ENCODE measurements around the gene KRT77.

DNA sequence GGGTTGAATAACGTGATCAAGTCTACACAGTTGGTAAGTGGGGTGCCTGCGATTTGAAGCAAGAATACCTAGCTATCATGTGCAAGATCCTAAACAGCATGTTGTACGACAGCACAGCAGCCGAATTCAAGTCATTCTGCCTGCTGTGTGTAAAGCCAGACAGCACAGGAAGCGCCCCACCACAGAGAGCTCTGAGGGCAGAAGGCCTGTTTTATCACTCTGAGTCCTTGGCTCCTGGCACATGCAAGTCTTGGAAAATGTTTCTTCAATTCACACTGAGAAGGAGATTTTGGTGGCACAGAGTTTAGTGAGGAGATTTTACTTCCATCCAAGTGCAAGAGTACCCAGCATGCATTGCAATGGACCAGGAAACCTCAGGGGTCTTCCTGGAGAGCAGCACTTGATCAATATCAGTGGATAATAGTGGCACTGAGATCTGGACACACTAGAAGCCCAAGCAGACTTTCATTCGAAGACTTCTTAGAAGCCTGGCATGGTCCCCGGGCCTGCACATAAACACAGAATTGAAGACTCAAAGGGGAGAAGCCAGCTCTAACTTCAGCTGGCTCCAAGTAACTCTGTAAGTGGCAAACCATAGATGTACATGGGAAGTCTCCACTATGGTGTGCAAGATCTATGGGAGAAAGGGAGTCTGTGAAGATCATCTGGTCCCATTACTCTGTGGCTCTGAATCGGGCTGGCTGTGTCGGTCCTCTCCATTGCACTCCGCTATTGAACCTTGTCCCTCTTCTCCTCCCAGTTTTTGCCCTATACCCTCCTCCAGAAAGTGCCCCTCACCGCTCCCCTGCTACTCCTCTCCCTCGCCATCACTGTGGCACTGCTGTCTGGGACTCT lies 21.6 kb downstream of the KRT77 start:
- TF ChIP-seq, protein P1, sequence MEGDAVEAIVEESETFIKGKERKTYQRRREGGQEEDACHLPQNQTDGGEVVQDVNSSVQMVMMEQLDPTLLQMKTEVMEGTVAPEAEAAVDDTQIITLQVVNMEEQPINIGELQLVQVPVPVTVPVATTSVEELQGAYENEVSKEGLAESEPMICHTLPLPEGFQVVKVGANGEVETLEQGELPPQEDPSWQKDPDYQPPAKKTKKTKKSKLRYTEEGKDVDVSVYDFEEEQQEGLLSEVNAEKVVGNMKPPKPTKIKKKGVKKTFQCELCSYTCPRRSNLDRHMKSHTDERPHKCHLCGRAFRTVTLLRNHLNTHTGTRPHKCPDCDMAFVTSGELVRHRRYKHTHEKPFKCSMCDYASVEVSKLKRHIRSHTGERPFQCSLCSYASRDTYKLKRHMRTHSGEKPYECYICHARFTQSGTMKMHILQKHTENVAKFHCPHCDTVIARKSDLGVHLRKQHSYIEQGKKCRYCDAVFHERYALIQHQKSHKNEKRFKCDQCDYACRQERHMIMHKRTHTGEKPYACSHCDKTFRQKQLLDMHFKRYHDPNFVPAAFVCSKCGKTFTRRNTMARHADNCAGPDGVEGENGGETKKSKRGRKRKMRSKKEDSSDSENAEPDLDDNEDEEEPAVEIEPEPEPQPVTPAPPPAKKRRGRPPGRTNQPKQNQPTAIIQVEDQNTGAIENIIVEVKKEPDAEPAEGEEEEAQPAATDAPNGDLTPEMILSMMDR (conservative IDR thresholded peaks at IDR 0.05) = no peak
- TF ChIP-seq ZFX (IDR thresholded peaks at IDR 0.05) = no peak
